ENCODE results near the gene HECW1. TPM values are rescaled to one million over a fixed set of nuclear protein-coding genes. Genes with fewer than 3 reads are reported as not detected.
"Not testable (repeated sequence)": the region's sequence is repeated elsewhere in the genome, so short reads cannot be mapped to it uniquely, and the experiment has no call there.

HECW1 gene
- total and polyA plus RNA-seq, 8 donors: 0.04 to 0.69 (median 0.12) TPM; not detected in 5

- Histone ChIP-seq H3K4me1 (no peaks in the 10 kb centered on the region), H3K9me3 (no peaks in the 10 kb centered on the region), H3K4me3 (no peak overlapping the region), H3K27me3 (no peaks in the 10 kb centered on the region), H3K36me3 (no peaks in the 10 kb centered on the region), H3K27ac (no peak overlapping the region)
- no peak for DNase-seq
- no peak for TF ChIP-seq CTCF (IDR thresholded peaks at IDR 0.05)
- intact Hi-C loops (cut with DNase I): no loop called here
- WGBS, 2 donors: 54 to 63% methylated on average over 5 of the region's 5 CpGs
- no peak for ATAC-seq
- FAIRE-seq: no peak
These were observed 98.8 kb downstream of the HECW1 start for GRCh38 chr7:43211286-43211685.

- Histone ChIP-seq H3K27ac (no peak overlapping the region), H3K27me3 (peaks cover 0 to 3% (median 0%) of the 10 kb centered on the region in 4 donors), H3K4me1 (no peaks in the 10 kb centered on the region), H3K4me3 (no peak overlapping the region), H3K36me3 (no peaks in the 10 kb centered on the region), H3K9me3 (no peaks in the 10 kb centered on the region)
- no peak for DNase-seq
- ATAC-seq: no peak
- intact Hi-C loops (cut with DNase I): no loop called here
- no peak for FAIRE-seq
- TF ChIP-seq CTCF (IDR thresholded peaks at IDR 0.05): no peak
These were observed 99.2 kb downstream of the HECW1 start for GRCh38 chr7:43211693-43212092.

- 42 to 60% methylated on average over 3 of the region's 3 CpGs for whole genome bisulfite sequencing, 2 donors
- Histone ChIP-seq H3K27me3 (peaks cover 0 to 3% (median 0%) of the 10 kb centered on the region in 4 donors), H3K27ac (no peak overlapping the region), H3K36me3 (no peaks in the 10 kb centered on the region), H3K9me3 (no peaks in the 10 kb centered on the region), H3K4me3 (no peak overlapping the region), H3K4me1 (no peaks in the 10 kb centered on the region)
- ATAC-seq: no peak
- intact Hi-C loops (cut with DNase I): no loop called here
- no peak for DNase-seq
- no peak for FAIRE-seq
- no peak for TF ChIP-seq CTCF (IDR thresholded peaks at IDR 0.05)
These were observed 100.5 kb downstream of the HECW1 start for GRCh38 chr7:43212921-43213320.

- no peaks in the 10 kb centered on the region for H3K9me3 ChIP-seq
- 46 to 60% methylated on average over 6 of the region's 6 CpGs for WGBS, 2 donors
- no peak for TF ChIP-seq CTCF (IDR thresholded peaks at IDR 0.05)
- no peaks in the 10 kb centered on the region for H3K4me1 ChIP-seq
- H3K36me3 ChIP-seq: no peaks in the 10 kb centered on the region
- no peak for FAIRE-seq
- intact Hi-C loops (cut with DNase I): no loop called here
- DNase-seq: no peak
- no peak overlapping the region for H3K4me3 ChIP-seq
- H3K27me3 ChIP-seq: peaks cover 0 to 3% (median 0%) of the 10 kb centered on the region in 4 donors
- ATAC-seq: no peak
- no peak overlapping the region for H3K27ac ChIP-seq
These were observed 102.6 kb downstream of the HECW1 start for GRCh38 chr7:43215061-43215460.

GRCh38 chr7:43217055-43217454 is 104.6 kb downstream of the HECW1 start:
- no peaks in the 10 kb centered on the region for H3K36me3 ChIP-seq
- no peaks in the 10 kb centered on the region for H3K4me1 ChIP-seq
- ATAC-seq: no peak
- H3K27me3 ChIP-seq: peaks cover 0 to 3% (median 0%) of the 10 kb centered on the region in 4 donors
- TF ChIP-seq CTCF (IDR thresholded peaks at IDR 0.05): no peak
- intact Hi-C loops (cut with DNase I): no loop called here
- no peak for DNase-seq
- 74 to 82% methylated on average over 2 of the region's 2 CpGs for WGBS, 2 donors
- H3K4me3 ChIP-seq: no peak overlapping the region
- no peak for FAIRE-seq
- H3K27ac ChIP-seq: no peak overlapping the region
- H3K9me3 ChIP-seq: no peaks in the 10 kb centered on the region

- WGBS, 2 donors: 74 to 79% methylated on average over 4 of the region's 4 CpGs
- H3K27ac ChIP-seq; ATAC-seq; FAIRE-seq; H3K4me3 ChIP-seq; H3K36me3 ChIP-seq; H3K27me3 ChIP-seq; H3K4me1 ChIP-seq; DNase-seq; intact Hi-C loops (cut with DNase I); H3K9me3 ChIP-seq: not testable (repeated sequence)
These were observed 106.5 kb downstream of the HECW1 start for GRCh38 chr7:43218901-43219300.

All from pancreas (tissue), 10 donors.